Activated CD4-positive, alpha-beta T cell treated with anti-CD3 and anti-CD28 coated beads, Interleukin-2, amount 10 ng/mL, durations not matched to agents 24 days and 14 days (primary cell): ENCODE measurements around the gene LRRC70. TPM values are rescaled to one million over a fixed set of nuclear protein-coding genes. Genes with fewer than 3 reads are reported as not detected.
"Not testable (repeated sequence)": the region's sequence is repeated elsewhere in the genome, so short reads cannot be mapped to it uniquely, and the experiment has no call there.

Experiments
- DNase-seq: peaks from one replicate; pipeline ENCODE4 v3.0.0; 2022
- H3K27ac Mint-ChIP-seq: one replicate; pipeline ENCODE4 v1.8.0; 2022; ENCODE audit warnings: mild to moderate bottlenecking, mixed read lengths
- H3K27me3 Mint-ChIP-seq: one replicate; pipeline ENCODE4 v1.8.0; 2022; ENCODE audit warnings: mixed read lengths
- H3K36me3 Mint-ChIP-seq: one replicate; pipeline ENCODE4 v1.8.0; 2022; ENCODE audit warnings: low read depth, mild to moderate bottlenecking, mixed read lengths
- H3K4me1 Mint-ChIP-seq: one replicate; pipeline ENCODE4 v1.8.0; 2021; ENCODE audit warnings: mixed read lengths
- H3K4me3 Mint-ChIP-seq: one replicate; pipeline ENCODE4 v1.8.0; 2022; ENCODE audit warnings: mild to moderate bottlenecking, moderate library complexity, mixed read lengths
- H3K9me3 Mint-ChIP-seq: one replicate; pipeline ENCODE4 v1.8.0; 2021; ENCODE audit warnings: mixed read lengths
- intact Hi-C: fragments of 100-400 bp; cut with micrococcal nuclease; formaldehyde crosslinking; loops from one replicate; pipeline ENCODE4 v1.15.1; 2023
- total RNA-seq: library from RNA; stranded (reverse); gene quantifications from 2 replicates; pipeline ENCODE4 v1.2.3, GENCODE V29; 2022

LRRC70 gene
- total RNA-seq, 1 donor from 2014 or later, result 2.0 TPM

DNA sequence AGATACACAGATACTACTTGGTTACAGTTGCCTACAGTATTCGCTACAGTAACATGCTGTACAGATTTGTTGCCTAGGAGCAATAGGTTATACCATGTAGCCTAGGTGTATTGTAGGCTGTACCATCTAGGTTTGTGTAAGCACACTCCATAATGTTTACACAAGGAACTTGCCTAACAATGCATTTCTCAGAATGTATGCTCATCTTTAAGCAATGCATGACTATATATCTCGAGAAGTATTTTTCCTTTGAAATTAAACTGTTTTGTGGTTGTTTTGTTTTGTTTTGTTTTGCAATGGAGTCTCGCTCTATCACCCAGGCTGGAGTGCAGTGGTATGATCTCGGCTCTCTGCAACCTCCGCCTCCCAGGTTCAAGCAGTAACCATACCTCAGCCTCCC lies 25.3 kb downstream of the LRRC70 start:
- no peak overlapping the region for H3K27ac Mint-ChIP-seq
- peaks cover 11% of the 10 kb centered on the region for H3K9me3 Mint-ChIP-seq
- no peaks in the 10 kb centered on the region for H3K27me3 Mint-ChIP-seq
- H3K36me3 Mint-ChIP-seq, result peaks cover 16% of the 10 kb centered on the region
- H3K4me3 Mint-ChIP-seq, result no peak overlapping the region
- intact Hi-C loops, result no loop called here
- H3K4me1 Mint-ChIP-seq, result peaks cover 7% of the 10 kb centered on the region
- DNase-seq, result no peak

DNA sequence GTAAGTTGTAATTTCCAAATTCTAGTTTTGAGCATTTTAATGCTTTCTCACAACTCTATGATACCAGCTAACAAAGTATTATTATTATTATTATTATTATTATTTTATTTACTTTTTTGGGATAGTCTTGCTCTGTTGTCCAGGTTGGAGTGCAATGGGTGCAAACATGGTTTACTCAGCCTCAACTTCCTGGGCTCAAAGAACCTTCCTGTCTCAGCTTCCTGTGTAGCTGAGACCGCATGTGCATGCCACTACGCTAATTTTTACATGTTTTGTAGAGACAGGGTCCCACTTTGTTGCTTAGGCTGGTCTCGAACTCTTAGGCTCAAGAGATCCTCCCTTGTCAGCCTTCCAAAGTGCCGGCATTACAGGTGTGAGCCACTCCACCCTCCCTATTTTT lies 27.0 kb downstream of the LRRC70 start:
- peaks cover 7% of the 10 kb centered on the region for H3K4me1 Mint-ChIP-seq
- H3K27ac Mint-ChIP-seq, result no peak overlapping the region
- H3K4me3 Mint-ChIP-seq, result no peak overlapping the region
- H3K9me3 Mint-ChIP-seq, result peaks cover 16% of the 10 kb centered on the region
- H3K36me3 Mint-ChIP-seq, result peaks cover 21% of the 10 kb centered on the region
- no peaks in the 10 kb centered on the region for H3K27me3 Mint-ChIP-seq
- intact Hi-C loops, result no loop called here
- DNase-seq, result no peak

DNA sequence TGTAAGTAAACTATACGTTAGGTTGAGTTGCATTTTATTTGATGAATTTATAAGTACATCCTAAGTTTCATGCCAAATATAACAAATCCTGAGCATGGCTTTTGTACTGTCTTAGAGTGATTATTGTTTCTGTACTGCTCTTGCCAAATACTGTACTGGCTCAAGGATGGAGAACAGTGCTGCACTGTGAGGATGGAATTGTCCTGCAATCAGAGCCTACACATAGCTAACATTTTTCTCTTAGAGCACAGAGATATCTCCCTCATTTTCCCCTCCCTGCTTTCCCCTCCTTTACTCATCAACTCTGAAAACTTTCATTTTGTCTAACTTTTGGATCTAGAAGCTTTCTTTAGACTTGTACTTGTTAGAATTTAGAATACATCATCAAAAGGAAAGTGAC lies 28.3 kb downstream of the LRRC70 start:
- H3K27me3 Mint-ChIP-seq, result no peaks in the 10 kb centered on the region
- intact Hi-C loops, result no loop called here
- no peak for DNase-seq
- peaks cover 16% of the 10 kb centered on the region for H3K9me3 Mint-ChIP-seq
- no peak overlapping the region for H3K27ac Mint-ChIP-seq
- no peak overlapping the region for H3K4me3 Mint-ChIP-seq
- peaks cover 6% of the 10 kb centered on the region for H3K4me1 Mint-ChIP-seq
- peaks cover 21% of the 10 kb centered on the region for H3K36me3 Mint-ChIP-seq

DNA sequence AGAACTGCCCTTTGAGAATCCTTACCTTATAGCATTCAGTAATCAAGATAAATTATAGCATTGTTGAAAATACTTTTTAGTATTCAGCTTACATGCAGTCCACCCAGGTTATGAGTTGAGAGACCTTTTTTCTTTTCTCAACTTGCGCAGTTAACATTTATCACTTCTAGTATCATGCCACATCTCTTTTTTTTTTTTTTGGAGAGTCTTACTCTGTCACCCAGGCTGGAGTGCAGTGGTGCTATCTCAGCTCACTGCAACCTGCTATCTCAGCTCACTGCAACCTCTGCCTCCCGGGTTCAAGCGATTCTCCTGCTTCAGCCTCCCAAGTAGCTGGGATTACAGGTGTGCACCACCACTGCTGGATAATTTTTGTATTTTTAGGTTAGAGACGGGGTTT lies 29.0 kb downstream of the LRRC70 start:
- Mint-ChIP-seq H3K27me3 (no peaks in the 10 kb centered on the region), H3K36me3 (peaks cover 21% of the 10 kb centered on the region), H3K27ac (no peak overlapping the region), H3K4me3 (no peak overlapping the region), H3K4me1 (peaks cover 5% of the 10 kb centered on the region), H3K9me3 (peaks cover 16% of the 10 kb centered on the region)
- intact Hi-C loops, result no loop called here
- DNase-seq, result no peak

DNA sequence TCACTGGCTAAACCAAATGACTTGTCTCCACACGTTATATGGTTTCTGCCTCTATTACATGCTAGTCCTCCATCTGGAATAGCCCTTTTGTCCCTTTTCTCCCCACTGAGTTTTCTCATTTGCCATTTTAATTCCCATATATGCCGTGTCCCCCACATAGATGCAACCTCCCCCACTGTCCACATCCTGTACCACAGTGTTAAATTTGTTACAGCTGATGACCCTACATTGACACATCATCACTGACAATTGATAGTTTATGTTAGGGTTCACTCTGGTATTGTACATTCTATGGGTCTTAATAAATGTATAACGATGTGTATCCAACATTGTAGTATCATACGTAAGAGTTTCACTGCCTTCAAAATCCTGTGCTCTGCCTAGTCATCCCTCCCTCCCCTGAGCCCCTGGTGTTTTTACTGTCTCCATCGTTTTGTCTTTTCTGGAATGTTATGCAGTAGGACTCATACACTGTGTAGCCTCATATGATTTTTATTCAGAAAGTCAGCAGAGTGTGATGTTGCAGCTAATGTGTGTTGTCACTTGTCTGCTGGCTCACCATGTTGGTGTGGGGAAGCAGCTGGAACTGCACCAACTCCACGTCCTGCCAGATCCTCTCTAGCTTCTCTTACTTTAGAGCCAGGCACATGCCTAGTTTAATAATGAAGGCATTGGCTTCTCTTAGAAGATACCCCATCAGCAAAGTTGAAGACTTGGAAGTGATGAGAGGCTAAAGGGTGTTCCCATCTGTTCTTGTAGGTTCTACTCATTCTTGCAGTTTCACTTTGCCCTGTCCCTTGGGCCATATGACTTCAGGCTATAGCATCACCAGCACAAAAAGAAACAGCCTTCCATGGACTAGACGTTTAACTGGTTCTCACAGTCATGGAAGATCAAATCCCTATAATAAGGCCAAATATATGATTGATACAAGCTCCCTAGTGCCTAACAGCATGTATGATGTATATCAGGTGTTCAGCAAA lies 30.2 kb downstream of the LRRC70 start:
- H3K27me3 Mint-ChIP-seq, result no peaks in the 10 kb centered on the region
- no peak overlapping the region for H3K4me3 Mint-ChIP-seq
- intact Hi-C loops, result no loop called here
- DNase-seq, result peak; percentile 27
- no peak overlapping the region for H3K27ac Mint-ChIP-seq
- H3K9me3 Mint-ChIP-seq, result peaks cover 16% of the 10 kb centered on the region
- H3K36me3 Mint-ChIP-seq, result peaks cover 24% of the 10 kb centered on the region
- H3K4me1 Mint-ChIP-seq, result peaks cover 5% of the 10 kb centered on the region

DNA sequence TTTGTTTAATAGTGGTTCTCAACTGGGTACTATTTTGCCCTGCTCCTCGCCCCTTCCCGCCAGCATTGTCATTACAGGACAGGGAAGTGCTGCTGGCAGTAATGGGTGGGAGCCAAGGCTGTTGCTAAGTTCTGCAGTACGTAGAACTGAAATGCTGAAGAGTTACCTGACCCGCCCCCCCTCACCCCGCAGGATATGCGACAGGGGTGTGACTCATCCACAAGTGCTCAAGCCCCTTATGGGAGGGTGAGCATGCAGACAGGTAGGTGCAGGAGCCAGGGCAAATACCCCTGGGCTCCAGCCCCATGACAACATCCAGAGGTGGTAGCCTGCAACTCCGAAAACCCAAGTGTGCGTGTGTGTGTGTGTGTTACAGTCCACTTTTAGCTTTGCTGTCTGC lies 35.7 kb downstream of the LRRC70 start:
- no peak overlapping the region for H3K27ac Mint-ChIP-seq
- H3K4me1 Mint-ChIP-seq, result no peaks in the 10 kb centered on the region

DNA sequence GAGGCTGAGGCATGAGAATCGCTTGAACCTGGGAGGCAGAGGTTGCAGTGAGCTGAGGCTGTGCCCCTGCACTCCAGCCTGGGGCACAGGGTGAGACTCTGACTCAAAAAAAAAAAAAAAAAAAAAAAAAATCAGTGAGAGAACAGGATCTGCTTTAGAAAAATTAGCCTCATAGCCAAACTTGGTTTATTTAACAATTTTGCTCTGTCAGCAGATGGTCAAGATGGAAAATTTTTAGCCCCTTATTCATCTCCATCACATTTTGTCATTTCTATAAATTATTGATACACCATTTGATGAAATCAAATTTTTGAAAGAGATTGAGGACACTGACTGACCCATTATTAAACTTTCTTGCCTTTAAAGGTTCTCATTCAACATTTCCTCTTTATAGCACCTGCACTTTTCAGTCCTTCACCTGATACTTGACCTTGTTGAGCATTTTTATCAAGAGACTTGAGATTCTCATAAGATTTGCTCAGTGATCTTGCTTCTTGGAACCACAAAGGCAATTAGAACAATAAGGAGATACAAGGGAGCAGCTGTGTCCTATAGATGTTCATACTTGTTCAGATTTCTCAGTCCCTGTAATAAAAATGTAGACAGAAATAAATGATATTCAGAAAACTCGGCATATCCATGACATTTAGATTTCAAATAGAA lies 38.1 kb downstream of the LRRC70 start:
- Mint-ChIP-seq H3K27me3 (no peaks in the 10 kb centered on the region), H3K4me3 (no peak overlapping the region), H3K9me3 (no peaks in the 10 kb centered on the region), H3K36me3 (peaks cover 5% of the 10 kb centered on the region), H3K4me1 (no peaks in the 10 kb centered on the region), H3K27ac (no peak overlapping the region)
- intact Hi-C loops, result no loop called here
- DNase-seq, result peak; percentile 42

More for the DNA sequence above, 35.7 kb downstream of the LRRC70 start:
- intact Hi-C loops, result no loop called here
- DNase-seq, result no peak
- Mint-ChIP-seq H3K9me3 (peaks cover 2% of the 10 kb centered on the region), H3K27me3 (no peaks in the 10 kb centered on the region), H3K36me3 (peaks cover 6% of the 10 kb centered on the region), H3K4me3 (no peak overlapping the region)

DNA sequence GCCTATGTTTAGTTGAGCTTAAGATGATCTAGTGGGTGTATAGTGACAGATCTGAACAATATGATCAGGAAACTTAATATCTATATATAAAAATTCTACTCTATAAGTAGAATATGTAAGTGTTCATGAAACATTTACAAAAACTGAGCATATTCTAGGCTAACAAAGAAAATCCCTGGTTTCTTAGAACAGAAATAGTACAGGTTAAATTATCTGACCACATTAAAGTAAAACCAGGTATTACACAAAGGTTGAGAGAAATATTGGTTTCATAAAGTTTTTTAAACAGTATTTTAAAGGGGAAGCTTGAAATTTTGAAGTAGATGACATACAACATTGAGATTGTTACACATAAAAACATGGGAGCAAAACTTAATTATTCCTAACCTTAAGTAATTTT lies 39.3 kb downstream of the LRRC70 start:
- DNase-seq, result no peak
- H3K9me3 Mint-ChIP-seq, result no peaks in the 10 kb centered on the region
- no peak overlapping the region for H3K4me3 Mint-ChIP-seq
- intact Hi-C loops, result no loop called here
- H3K36me3 Mint-ChIP-seq, result peaks cover 5% of the 10 kb centered on the region
- no peaks in the 10 kb centered on the region for H3K27me3 Mint-ChIP-seq
- H3K27ac Mint-ChIP-seq, result no peak overlapping the region
- no peaks in the 10 kb centered on the region for H3K4me1 Mint-ChIP-seq

DNA sequence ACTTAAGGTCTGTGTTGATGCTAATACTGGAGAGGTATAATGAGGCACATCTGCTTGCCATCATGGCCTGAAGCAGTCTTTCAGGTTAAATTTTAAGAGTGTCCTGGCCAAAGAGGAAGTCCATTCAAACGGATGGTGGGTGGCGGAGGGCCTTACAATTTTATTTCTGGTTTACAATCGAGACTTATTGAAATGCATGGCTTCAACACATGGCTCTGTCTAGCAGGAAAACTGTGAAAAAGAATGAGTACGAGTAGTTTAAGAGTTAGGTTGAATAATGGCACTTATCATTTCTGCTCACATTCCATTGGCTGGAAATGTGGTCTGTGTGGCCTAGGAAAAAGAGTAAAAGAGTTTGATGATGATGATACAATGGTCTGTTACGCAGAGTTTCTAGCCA lies 42.1 kb downstream of the LRRC70 start:
- H3K4me3 Mint-ChIP-seq, result no peak overlapping the region
- no peaks in the 10 kb centered on the region for H3K4me1 Mint-ChIP-seq
- H3K36me3 Mint-ChIP-seq, result peaks cover 3% of the 10 kb centered on the region
- no peaks in the 10 kb centered on the region for H3K27me3 Mint-ChIP-seq
- H3K9me3 Mint-ChIP-seq, result no peaks in the 10 kb centered on the region
- H3K27ac Mint-ChIP-seq, result no peak overlapping the region
- peak; percentile 24 for DNase-seq
- intact Hi-C loops, result no loop called here

DNA sequence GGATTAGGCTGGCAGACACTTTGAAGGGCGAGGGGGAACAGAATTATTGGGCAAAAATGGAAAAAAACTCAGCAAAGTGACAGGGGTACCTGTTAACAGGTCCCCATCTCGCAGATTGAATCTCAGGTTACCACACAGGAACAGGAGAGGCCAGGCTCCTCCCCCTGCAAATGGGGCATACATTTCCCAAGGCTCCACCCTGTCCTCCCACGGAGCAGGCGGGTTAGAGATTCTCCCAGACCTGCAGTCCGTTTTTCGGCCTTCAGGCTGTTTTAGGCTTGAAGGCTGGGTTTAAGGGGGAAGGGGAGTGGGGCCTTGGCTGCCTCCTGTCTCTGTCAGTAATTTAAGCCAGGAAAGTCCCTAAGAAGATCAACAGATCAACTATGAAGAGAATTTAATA lies 42.7 kb downstream of the LRRC70 start:
- intact Hi-C loops, result no loop called here
- DNase-seq, result peak; percentile 40
- Mint-ChIP-seq H3K4me3 (no peak overlapping the region), H3K36me3 (peaks cover 3% of the 10 kb centered on the region), H3K27ac (no peak overlapping the region), H3K9me3 (no peaks in the 10 kb centered on the region), H3K4me1 (no peaks in the 10 kb centered on the region), H3K27me3 (no peaks in the 10 kb centered on the region)

DNA sequence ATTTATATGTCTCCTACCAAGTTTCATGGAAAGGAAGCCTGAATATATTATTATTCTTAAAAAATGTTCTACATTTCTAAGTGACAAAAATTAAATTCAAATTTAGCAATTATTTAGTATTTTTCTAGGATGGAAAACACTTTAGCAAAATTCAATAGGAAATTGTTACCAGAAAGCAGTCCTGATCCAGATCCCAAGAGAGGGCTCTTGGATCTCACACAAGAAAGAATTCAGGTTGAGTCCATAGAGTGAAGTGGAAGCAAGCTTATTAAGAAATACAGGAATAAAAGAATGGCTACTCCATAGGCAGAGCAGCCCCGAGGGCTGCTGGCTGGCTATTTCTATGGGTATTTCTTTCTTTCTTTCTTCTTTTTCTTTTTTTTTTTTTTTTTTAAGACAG lies 44.7 kb downstream of the LRRC70 start:
- H3K4me1 Mint-ChIP-seq, result no peaks in the 10 kb centered on the region
- no peak overlapping the region for H3K27ac Mint-ChIP-seq
- DNase-seq, result no peak
- H3K36me3 Mint-ChIP-seq, result peaks cover 3% of the 10 kb centered on the region
- intact Hi-C loops, result no loop called here
- H3K27me3 Mint-ChIP-seq, result no peaks in the 10 kb centered on the region
- H3K4me3 Mint-ChIP-seq, result no peak overlapping the region
- no peaks in the 10 kb centered on the region for H3K9me3 Mint-ChIP-seq

DNA sequence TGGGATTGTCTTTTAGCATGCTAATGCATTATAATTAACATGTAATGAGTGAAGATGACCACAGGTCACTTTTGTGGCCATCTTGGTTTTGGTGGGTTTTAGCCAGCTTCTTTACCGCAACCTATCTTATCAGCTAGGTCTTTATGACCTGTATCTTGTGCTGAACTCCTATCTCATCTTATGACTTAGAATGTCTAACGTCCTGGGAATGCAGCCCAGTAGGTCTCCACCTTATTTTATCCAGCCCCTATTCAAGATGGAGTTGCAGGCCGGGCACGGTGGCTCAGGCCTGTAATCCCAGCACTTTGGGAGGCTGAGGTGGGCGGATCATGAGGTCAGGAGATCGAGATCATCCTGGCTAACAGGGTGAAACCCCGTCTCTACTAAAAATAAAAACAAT lies 45.8 kb downstream of the LRRC70 start:
- peak; percentile 19 for DNase-seq
- H3K9me3 Mint-ChIP-seq, H3K4me3 Mint-ChIP-seq, H3K27me3 Mint-ChIP-seq, H3K36me3 Mint-ChIP-seq, H3K4me1 Mint-ChIP-seq, intact Hi-C loops, H3K27ac Mint-ChIP-seq: not testable (repeated sequence)

DNA sequence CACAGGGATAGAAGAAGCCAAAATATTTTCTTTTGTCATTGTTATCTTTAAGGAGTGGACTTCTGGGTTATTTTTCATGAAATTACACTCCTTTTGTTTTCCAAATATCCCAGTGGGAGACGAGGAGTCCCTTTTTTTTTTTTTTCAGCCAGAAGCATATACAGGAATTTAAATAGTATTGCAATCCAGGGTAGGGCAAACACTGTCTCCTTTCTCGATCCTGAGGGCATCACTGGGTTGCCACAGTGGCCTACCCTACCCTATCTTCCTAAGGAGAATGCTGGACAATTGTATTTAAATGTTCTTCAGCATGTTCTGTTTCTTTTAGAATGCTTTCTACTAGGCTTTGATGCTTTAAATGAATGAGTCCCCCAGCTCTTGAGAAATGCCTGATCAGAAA lies 47.9 kb downstream of the LRRC70 start:
- no peak for DNase-seq
- Mint-ChIP-seq H3K4me1 (no peaks in the 10 kb centered on the region), H3K36me3 (peaks cover 3% of the 10 kb centered on the region), H3K4me3 (no peak overlapping the region), H3K27me3 (no peaks in the 10 kb centered on the region), H3K27ac (no peak overlapping the region), H3K9me3 (no peaks in the 10 kb centered on the region)
- intact Hi-C loops, result no loop called here

DNA sequence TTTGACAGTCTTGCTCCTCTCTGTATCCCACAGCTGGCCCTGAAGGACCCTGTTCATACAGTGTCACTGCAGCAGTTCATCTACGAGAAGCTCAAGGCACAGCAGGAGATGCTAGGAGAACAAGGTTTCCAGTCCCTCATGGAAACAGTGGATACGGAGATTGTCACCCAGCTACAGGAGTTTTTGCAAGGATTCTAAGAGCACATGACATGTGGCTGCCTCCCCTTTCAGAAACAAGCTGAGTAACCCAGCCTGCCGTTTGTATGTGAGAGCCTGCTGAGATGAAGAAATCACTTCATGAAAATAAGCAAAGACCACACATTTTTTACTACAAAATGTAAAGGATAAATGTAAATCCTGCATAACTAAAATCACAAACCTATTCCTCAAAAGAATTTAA lies 48.5 kb downstream of the LRRC70 start:
- Mint-ChIP-seq H3K4me1 (no peaks in the 10 kb centered on the region), H3K27me3 (no peaks in the 10 kb centered on the region), H3K4me3 (no peak overlapping the region), H3K9me3 (no peaks in the 10 kb centered on the region), H3K27ac (no peak overlapping the region), H3K36me3 (peaks cover 3% of the 10 kb centered on the region)
- DNase-seq, result no peak
- intact Hi-C loops, result no loop called here
